GM18858 (cell line): ENCODE data around the gene OR10X1.

Experiments used
- ATAC-seq: cut with Tn5 transposase; IDR thresholded peaks from one replicate; pipeline ENCODE4 v1.9.1; 2021; ENCODE audit not compliant: unreplicated experiment

OR10X1 gene

GRCh38 chr1:158579733-158580132 lies at the start of gene OR10X1:
Gene OR10X1, minus strand, starts transcription at chr1:158579899. Its CDS starts 0 bp downstream, at chr1:158579899.
- ATAC-seq, result no peak

- no peak for ATAC-seq
Observed at GRCh38 chr1:158613764-158614163, 34.1 kb upstream of the OR10X1 start.

- ATAC-seq, result no peak
Observed at GRCh38 chr1:158611916-158612315, 32.2 kb upstream of the OR10X1 start.

GRCh38 chr1:158607296-158607695 lies 27.6 kb upstream of the OR10X1 start:
- no peak for ATAC-seq

- no peak for ATAC-seq
Observed at GRCh38 chr1:158604968-158605367, 25.3 kb upstream of the OR10X1 start, which contains the start of gene OR10Z1. Gene OR10Z1, plus strand, starts transcription at chr1:158605268. Its CDS starts 1,171 bp downstream, at chr1:158606439.

- no peak for ATAC-seq
Observed at GRCh38 chr1:158600735-158601134, 21.0 kb upstream of the OR10X1 start.

- no peak for ATAC-seq
Observed at GRCh38 chr1:158586942-158587341, 7.2 kb upstream of the OR10X1 start.

GRCh38 chr1:158583962-158584361 lies 4.3 kb upstream of the OR10X1 start:
- no peak for ATAC-seq

- no peak for ATAC-seq
Observed at GRCh38 chr1:158577561-158577960, 2.1 kb downstream of the OR10X1 start.

GRCh38 chr1:158572226-158572625 lies 7.5 kb downstream of the OR10X1 start:
- no peak for ATAC-seq

- ATAC-seq, result no peak
Observed at GRCh38 chr1:158570480-158570879, 9.2 kb downstream of the OR10X1 start, which contains the start of gene OR6P1. Gene OR6P1, minus strand, starts transcription at chr1:158570580. Its CDS starts 6,976 bp downstream, at chr1:158563604.

- ATAC-seq, result no peak
Observed at GRCh38 chr1:158564608-158565007, 15.1 kb downstream of the OR10X1 start.

- ATAC-seq, result no peak
Observed at GRCh38 chr1:158563853-158564252, 15.8 kb downstream of the OR10X1 start.

GRCh38 chr1:158559696-158560095 lies 20.0 kb downstream of the OR10X1 start:
- ATAC-seq, result no peak

- ATAC-seq, result no peak
Observed at GRCh38 chr1:158554352-158554751, 25.3 kb downstream of the OR10X1 start, which contains the start of gene OR6Y1. Gene OR6Y1, minus strand, starts transcription at chr1:158554405. Its CDS starts 6,300 bp downstream, at chr1:158548105.

- ATAC-seq, result no peak
Observed at GRCh38 chr1:158552296-158552695, 27.4 kb downstream of the OR10X1 start.

- ATAC-seq, result no peak
Observed at GRCh38 chr1:158547533-158547932, 32.2 kb downstream of the OR10X1 start.

- no peak for ATAC-seq
Observed at GRCh38 chr1:158537609-158538008, 42.1 kb downstream of the OR10X1 start.

GRCh38 chr1:158534496-158534895 lies 45.2 kb downstream of the OR10X1 start:
- ATAC-seq, result no peak
